HG02870 (cell line): ENCODE results near the gene VPS37B.
"Not testable (repeated sequence)": the region's sequence is repeated elsewhere in the genome, so short reads cannot be mapped to it uniquely, and the experiment has no call there.

Experiments
- ATAC-seq: cut with Tn5 transposase; IDR thresholded peaks from one replicate; pipeline ENCODE4 v1.9.1; 2021; ENCODE audit warnings: mild to moderate bottlenecking, moderate library complexity; ENCODE audit not compliant: unreplicated experiment

The VPS37B gene

GRCh38 chr12:122908915-122909314, 13.0 kb upstream of the VPS37B start:
- ATAC-seq: no peak

GRCh38 chr12:122905258-122905657, 9.3 kb upstream of the VPS37B start:
- not testable (repeated sequence) for ATAC-seq

DNA sequence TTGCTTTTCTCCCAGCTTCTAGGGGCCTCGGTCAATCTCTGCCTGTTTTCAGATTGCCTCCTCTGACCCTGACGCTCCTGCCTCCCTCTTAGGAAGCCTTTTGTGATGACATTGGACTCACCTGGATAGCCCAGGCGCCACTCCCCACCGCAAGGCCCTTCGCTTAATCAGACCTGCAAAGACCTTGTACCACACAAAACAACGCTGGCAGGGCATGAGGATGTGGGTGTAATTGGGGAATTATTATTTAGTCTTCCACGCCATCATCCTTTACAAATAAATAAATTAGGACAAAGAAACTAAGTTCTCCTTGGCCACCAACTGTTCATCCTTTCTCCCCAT, 7.7 kb upstream of the VPS37B start:
- no peak for ATAC-seq

- no peak for ATAC-seq
Observed at GRCh38 chr12:122902854-122903692, 7.1 kb upstream of the VPS37B start.

- ATAC-seq: no peak
Observed at GRCh38 chr12:122899887-122900286, 4.0 kb upstream of the VPS37B start.

DNA sequence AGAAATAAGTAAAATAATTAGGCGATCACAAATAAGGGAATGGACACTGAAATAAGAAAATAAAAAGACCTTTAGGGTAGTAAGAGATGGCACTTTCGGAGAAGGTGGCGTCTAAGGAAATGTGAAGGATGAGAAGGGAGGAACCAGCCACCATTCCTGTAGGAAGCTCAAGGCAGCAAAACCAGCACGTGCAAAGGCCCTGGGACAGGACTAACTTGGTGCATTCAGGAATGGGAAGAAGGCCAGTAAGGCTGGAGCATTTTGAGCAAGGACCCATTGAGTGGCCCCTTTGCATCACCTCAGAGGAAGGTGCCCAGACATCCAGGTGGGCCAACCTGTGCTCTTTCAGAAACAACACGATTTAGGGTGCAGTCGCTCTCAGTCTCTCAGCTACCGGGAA, 738 bp upstream of the VPS37B start:
- no peak for ATAC-seq

- ATAC-seq: no peak
Observed at GRCh38 chr12:122895320-122895703, 612 bp downstream of the VPS37B start.

GRCh38 chr12:122894193-122895121, 1.5 kb downstream of the VPS37B start:
- no peak for ATAC-seq

GRCh38 chr12:122893208-122894153, 2.4 kb downstream of the VPS37B start:
- ATAC-seq: no peak

DNA sequence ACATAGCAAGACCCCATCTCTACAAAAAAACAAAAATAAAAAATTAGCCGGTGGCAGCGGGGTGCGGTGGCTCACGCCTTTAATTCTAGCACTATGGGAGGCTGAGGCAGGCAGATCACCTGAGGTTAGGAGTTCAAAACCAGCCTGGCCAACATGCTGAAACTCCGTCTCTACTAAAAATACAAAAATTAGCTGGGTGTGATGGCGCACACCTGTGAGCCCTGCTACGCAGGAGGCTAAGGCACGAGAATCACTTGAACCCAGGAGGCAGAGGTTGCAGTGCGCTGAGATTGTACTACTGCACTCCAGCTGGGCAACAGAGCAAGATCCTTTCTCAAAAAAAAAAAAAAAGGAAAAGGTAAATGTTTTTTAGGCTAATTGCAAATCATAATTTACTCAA, 3.2 kb downstream of the VPS37B start:
- not testable (repeated sequence) for ATAC-seq

DNA sequence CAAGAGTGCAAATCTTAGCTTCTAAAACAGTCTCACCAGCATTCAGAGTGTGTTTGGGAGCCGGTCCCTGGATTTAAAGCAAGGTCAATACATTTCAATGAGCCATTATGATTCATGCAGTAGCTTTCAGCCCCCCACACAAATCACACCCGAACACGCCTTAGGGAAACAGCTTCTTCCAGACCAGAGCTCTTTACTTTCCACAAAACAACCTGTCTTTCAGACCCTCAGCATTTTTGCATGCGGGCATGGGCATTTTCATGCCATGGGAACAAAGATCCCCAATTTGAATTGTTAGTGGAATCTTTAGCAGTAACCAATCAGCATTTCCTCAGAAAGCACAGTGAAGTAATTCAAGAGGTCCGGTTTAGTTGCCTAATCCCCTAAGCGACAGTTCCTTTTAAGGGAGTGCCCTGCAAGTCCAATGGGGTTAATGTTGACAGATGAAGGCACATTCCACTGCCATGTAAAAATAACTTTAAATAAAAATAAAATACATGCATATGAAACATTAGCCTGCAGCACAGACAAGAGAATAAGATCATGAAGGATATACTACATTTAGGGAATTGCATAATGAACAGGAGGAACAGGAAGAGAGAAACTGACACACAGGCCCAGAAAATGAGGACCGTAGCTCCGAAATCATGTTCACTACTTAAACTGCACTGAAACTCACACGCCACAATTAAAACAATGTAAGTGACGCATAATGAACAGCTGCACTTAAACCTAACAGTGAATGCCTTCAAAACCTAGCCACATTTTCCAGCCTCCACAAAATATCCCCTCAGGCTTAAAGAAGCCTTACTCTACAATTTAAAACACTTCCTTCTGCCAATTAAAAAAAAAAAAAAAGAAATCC, 4.0 kb downstream of the VPS37B start:
- ATAC-seq: no peak

DNA sequence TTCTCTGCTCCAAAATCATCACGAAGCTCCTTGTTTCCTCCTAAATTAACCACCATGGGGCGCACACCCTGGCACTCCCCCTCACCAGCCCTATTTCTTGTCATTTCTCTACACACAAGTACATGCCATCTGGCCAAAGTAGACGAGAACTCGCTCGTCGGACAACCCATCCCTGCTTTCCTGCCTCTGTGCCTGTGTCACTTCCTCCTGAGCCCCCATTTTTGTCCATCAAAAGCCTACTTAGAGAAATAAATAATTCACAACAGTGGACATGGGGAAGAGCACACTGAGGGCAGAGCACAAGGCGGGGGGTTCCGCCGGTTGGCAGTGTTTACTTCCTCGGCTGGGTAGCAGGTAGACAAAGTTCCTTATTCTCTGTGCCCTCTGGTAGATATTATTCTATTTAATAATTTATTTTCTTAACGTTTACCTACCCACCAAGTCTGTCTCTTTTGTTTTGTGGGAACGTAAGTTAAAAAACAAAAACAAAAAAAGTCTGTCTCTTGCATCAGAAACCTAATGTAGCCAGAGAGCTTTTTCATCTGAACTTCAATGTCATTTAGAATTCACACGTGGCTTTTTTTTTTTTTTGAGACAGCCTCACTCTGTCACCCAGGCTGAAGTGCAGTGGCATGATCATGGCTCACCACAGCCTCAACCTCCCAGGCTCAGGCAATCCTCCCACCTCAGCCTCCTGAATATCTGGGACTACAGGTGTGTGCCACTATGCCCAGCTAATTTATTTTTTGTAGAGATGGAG, 6.0 kb downstream of the VPS37B start:
- no peak for ATAC-seq

DNA sequence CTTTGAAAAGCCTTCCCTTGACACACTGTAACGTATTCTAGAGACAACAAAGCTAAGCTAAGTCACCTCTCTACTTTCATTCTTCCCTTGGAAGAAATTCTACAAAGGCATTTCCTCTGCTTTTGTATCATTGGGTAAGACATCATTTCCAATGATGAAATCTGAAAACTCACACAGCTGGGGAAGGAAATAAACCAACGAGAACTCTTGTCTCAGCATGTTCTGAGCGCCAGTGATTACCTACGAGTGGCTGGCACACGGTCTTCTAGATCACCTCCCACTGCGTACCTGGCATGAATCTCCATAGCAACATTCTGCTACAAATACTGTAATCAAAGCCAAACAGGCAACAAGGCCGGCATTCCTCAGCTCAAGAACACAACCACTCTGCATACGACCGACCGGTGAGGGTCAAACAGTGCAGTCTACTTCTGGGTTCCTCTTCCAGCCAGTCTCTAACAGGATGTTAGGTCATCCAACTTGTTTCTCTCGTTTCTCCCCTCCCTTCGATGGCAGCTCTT, 7.6 kb downstream of the VPS37B start:
- ATAC-seq: no peak

GRCh38 chr12:122887819-122888212, 8.1 kb downstream of the VPS37B start:
- peak; percentile 22 for ATAC-seq

- ATAC-seq: peak; percentile 72
Observed at GRCh38 chr12:122886851-122887818, 8.8 kb downstream of the VPS37B start.

GRCh38 chr12:122886161-122886560, 9.8 kb downstream of the VPS37B start:
- ATAC-seq: no peak

GRCh38 chr12:122884860-122885259, 11.1 kb downstream of the VPS37B start:
- no peak for ATAC-seq
